GM10266 (cell line): ENCODE results near the gene DCBLD1.

ENCODE experiments used
- DNase-seq: peaks from one replicate; pipeline ENCODE4 v3.0.0; 2012; ENCODE audit errors: extremely low spot score
- TF ChIP-seq, protein P1 (sequence below): IDR thresholded peaks from 2 replicates; pipeline ENCODE4 v1.5.1; 2012; ENCODE audit warnings: mild to moderate bottlenecking, low read depth; ENCODE audit not compliant: control insufficient read depth, insufficient read depth; ENCODE audit errors: missing control alignments

DCBLD1 gene

DNA sequence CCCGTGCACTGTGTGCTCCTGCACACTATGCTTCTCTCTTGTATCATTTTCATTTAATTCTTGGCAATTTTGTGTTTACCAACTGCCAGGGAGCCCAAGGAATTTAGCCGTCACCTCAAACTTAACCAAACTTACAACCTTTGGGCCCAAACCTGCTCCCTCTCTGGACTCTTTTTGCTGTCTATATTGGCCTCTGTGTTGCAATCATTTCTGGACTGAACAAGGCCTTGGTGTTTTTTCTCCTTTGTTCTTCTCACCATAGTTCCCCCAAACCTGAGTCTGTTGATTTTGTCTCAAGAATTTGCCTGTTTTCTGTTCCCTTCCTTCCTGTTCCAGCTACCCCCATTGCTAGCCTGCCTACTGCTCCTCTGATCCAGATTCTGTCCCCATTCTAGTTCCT lies 19.2 kb downstream of the DCBLD1 start:
- TF ChIP-seq, protein P1, sequence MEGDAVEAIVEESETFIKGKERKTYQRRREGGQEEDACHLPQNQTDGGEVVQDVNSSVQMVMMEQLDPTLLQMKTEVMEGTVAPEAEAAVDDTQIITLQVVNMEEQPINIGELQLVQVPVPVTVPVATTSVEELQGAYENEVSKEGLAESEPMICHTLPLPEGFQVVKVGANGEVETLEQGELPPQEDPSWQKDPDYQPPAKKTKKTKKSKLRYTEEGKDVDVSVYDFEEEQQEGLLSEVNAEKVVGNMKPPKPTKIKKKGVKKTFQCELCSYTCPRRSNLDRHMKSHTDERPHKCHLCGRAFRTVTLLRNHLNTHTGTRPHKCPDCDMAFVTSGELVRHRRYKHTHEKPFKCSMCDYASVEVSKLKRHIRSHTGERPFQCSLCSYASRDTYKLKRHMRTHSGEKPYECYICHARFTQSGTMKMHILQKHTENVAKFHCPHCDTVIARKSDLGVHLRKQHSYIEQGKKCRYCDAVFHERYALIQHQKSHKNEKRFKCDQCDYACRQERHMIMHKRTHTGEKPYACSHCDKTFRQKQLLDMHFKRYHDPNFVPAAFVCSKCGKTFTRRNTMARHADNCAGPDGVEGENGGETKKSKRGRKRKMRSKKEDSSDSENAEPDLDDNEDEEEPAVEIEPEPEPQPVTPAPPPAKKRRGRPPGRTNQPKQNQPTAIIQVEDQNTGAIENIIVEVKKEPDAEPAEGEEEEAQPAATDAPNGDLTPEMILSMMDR: no peak
- no peak for DNase-seq

DNA sequence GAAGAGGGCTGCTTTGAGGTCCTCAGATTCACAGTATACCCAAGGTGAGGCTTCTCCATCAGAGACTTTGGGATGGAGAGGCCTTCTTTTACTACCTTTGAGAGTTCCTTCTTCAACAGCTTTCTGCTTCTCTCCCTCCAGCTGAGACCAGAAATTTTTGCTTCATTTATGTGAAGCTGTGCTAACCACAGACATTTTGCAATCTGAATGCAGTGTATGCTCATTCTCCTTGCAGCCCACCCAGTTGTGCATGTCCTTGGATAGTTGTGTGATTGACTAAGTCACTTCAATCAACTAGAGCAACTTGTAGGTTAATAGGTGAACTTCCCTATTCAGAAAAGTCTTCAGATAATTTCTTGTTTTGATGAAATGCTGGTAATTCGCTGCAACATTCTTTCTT lies 20.1 kb downstream of the DCBLD1 start:
- TF ChIP-seq, protein P1: no peak
- no peak for DNase-seq

DNA sequence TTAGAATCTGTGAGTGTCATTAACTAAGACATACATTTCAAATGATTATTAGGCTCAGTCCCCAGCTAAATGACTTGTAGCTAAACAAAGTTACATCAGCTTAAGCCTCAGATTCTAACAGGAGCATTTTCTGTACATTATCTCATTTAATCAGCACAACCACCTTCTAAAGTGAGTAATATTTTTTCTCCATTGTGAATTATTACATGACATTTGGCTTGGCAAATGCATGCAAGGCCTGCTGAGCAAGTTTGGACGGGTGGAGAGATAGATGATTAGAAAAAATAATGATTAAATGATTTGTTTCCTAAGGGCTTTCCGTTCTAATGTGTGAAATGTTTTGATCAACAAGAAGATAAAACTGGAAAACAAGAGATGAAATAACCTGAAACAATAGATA lies 20.7 kb downstream of the DCBLD1 start:
- no peak for DNase-seq
- TF ChIP-seq, protein P1: no peak

DNA sequence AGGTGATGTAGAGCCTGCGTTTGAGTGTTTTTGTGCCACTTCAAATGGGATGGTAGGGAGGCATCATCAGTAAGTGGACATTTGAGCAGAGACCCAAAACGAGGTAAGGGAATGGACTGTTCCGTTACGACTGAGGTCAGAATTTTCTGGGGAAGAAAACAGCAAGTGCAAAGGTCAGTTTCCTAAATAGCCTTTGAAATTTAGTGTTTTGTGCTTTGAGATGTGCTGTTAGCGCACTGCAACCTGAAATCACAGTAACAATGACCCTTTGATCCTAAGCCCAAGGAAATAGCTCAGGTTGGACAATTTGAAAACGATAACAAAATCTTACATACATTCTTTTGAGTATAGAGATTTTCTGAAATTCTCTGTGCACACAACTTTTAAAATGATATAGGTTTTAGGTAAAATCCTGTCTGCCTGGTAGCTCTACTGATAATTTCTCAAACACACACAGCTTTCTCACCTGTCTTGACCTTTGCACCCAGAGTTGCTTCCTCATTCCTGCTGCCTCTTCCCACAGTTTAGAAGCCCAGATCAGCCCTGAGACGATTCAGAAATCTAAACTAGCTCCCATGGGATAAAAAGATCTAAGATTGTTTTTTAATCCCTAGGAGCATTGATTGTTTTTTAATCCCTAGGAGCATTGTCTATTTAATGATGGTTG lies 22.1 kb downstream of the DCBLD1 start:
- DNase-seq: no peak
- TF ChIP-seq, protein P1: no peak

DNA sequence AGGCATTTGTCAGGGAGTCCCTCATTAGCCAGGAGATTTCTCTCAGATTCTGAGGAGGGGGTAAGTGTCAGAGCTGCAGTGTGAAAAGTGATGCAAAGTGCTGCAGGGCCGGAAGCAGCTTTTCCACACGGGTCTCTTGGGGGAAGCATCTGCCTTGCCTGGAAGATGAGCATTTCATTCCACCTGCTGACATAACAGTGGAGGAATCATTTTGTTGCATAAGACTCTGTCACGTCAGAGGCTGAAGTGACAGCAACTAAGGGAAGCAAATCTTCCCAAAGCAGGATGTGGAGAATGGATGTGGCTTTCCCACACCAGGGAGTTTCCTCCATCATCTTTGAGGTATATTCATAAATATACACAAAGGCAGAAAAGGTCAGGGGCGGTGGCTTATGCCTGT lies 22.8 kb downstream of the DCBLD1 start:
- no peak for DNase-seq
- TF ChIP-seq, protein P1: no peak

DNA sequence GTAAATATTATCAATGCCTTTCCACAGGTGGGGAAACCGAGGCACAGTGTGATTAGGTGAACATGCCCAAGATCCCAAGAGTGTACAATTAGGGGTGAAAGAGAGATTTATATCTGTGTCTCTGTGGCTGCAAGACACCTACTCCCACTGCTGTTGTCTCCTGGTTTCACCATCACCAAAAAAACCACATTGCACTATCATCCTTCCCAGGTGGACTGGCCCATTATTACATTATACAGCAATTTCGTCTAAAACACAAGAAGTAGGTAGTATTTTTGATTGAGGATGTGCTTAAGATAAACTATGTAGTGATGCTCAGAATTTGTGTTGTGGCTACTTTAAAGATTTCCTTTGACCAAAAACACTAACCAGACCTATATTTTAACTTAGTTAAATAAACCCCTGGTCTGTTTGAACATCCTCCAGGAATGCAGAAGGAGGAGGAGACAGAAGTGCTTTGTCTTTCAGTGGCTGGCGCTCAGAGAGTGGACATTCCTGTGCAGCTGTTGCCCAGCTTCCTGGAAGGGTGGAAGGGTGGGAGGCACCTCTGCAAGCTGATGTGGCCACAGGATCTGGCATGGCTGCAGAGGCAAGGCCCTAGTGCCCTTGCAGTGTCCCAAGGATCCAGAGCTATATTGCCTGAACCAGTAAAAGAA lies 23.8 kb downstream of the DCBLD1 start:
- no peak for DNase-seq
- TF ChIP-seq, protein P1: no peak

DNA sequence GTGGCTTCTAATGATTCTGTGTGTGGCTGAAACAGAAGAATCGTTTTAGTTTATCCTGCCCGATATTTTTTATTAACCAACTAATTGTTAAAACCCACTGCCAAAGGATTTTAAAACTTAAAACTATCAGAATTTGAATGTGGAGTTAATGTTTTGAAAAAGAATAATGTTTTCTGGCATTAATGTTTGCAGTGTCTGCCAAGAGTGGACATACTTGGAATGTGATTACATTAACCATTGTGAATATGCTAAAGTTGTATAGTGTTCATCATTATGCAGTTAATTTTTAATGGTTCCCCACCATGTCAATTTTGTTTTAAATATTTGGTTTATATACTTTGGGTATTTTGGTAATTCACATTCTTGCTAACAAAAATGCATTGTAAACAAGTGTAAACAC lies 24.4 kb downstream of the DCBLD1 start:
- TF ChIP-seq, protein P1: no peak
- no peak for DNase-seq
